Measurements from ENCODE around the gene INPP4A. TPM values are rescaled to one million over a fixed set of nuclear protein-coding genes. Genes with fewer than 3 reads are reported as not detected.

INPP4A gene
- total and polyA plus RNA-seq, 2 of the 13 experiments (the other 11 are each of a cell fraction or from before 2014, with no cell fraction given): 10.1 to 10.9 TPM

GRCh38 chr2:98471402-98472131, 26.9 kb downstream of the INPP4A start:
- in situ Hi-C loops (cut with HindIII; ENCODE audit: extremely low pct_ligation_motif_present, low pct_unique_long_range_greater_than_20kb) (no loop called here), intact Hi-C loops (cut with micrococcal nuclease; ENCODE audit: unreplicated experiment) (no loop called here)
- ATAC-seq (peak; percentile 86), DNase-seq (ENCODE audit: low spot score) (no peak), FAIRE-seq (peak; percentile 90)
- no peaks in the 10 kb centered on the region for H3K36me3 ChIP-seq (replicated peaks in 1 of 2; ENCODE audit: control insufficient read depth in 1 of 2, insufficient read depth in 2 of 2, low read length in 2 of 2)
- peaks cover 9% of the 10 kb centered on the region; the same call in 1 of the 2 replicates for H4K20me1 ChIP-seq (ENCODE audit: insufficient read depth, low read length)
- H3K27ac ChIP-seq (ENCODE audit: extremely low read length, insufficient read depth, low read length): no peak overlapping the region
- H3K4me1 ChIP-seq (ENCODE audit: insufficient read depth, low read length): peaks cover 30% of the 10 kb centered on the region
- no peak overlapping the region for H3K9ac ChIP-seq (ENCODE audit: insufficient read depth, low read depth, low read length)
- peaks cover 2% of the 10 kb centered on the region for H3K79me2 ChIP-seq (ENCODE audit: insufficient read depth, low read length)
- no peak overlapping the region for H3K4me2 ChIP-seq (ENCODE audit: low read depth, low read length)
- H3K4me3 ChIP-seq (replicated peaks in 1 of 3; ENCODE audit: insufficient read depth in 1 of 3, low read depth in 2 of 3, low read length in 3 of 3): no peak overlapping the region
- 75% methylated on average over 10 of the region's 10 CpGs for WGBS (ENCODE audit: low lambda C conversion rate)
- no TSS peak for BruUV-seq (replicated peaks)
- TF ChIP-seq ZNF292 (CRISPR knock-in tag; IDR thresholded peaks at IDR 0.05; ENCODE audit: borderline replicate concordance, low read depth) (peak; percentile 50; the same call in 1 of the 2 replicates), ZBTB33 (CRISPR knock-in tag; IDR thresholded peaks at IDR 0.05) (peak; percentile 50; the same call in 1 of the 2 replicates), KDM5B (CRISPR knock-in tag; IDR thresholded peaks at IDR 0.05; ENCODE audit: borderline replicate concordance) (0 out of 2 replicates have a peak, but pooled peaks have one; percentile 7), ATF6 (CRISPR knock-in tag; conservative IDR thresholded peaks at IDR 0.05) (no peak)
- TF ChIP-seq, protein P1, sequence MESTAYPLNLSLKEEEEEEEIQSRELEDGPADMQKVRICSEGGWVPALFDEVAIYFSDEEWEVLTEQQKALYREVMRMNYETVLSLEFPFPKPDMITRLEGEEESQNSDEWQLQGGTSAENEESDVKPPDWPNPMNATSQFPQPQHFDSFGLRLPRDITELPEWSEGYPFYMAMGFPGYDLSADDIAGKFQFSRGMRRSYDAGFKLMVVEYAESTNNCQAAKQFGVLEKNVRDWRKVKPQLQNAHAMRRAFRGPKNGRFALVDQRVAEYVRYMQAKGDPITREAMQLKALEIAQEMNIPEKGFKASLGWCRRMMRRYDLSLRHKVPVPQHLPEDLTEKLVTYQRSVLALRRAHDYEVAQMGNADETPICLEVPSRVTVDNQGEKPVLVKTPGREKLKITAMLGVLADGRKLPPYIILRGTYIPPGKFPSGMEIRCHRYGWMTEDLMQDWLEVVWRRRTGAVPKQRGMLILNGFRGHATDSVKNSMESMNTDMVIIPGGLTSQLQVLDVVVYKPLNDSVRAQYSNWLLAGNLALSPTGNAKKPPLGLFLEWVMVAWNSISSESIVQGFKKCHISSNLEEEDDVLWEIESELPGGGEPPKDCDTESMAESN (CRISPR knock-in tag; conservative IDR thresholded peaks at IDR 0.05): no peak
- TF ChIP-seq, protein P2, sequence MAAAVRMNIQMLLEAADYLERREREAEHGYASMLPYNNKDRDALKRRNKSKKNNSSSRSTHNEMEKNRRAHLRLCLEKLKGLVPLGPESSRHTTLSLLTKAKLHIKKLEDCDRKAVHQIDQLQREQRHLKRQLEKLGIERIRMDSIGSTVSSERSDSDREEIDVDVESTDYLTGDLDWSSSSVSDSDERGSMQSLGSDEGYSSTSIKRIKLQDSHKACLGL (CRISPR knock-in tag; IDR thresholded peaks at IDR 0.05): 0 out of 2 replicates have a peak, but pooled peaks have one; percentile 53
- no peaks in the 10 kb centered on the region for H3K27me3 ChIP-seq (ENCODE audit: control insufficient read depth in 1 of 2, insufficient read depth in 2 of 2, low read length in 2 of 2)
- no peaks in the 10 kb centered on the region for H3K9me3 ChIP-seq (ENCODE audit: low read length)
- H2AFZ ChIP-seq (ENCODE audit: low read length): no peak overlapping the region
- POLR2A ChIA-PET: interaction anchor here (1.5 to 1.6 kb wide), 2 partner anchors 13 to 16 kb away, joined by 3 to 4 read pairs; no protein-coding TSS in a partner anchor
- CTCF ChIA-PET (ENCODE audit: low intra/inter-chr PET ratio, low total read pairs): no interaction called here
